CD14-positive monocyte (primary cell): ENCODE results near the gene PTPN13. TPM values are rescaled to one million over a fixed set of nuclear protein-coding genes. Genes with fewer than 3 reads are reported as not detected.

Experiments
- DNase-seq, 3 donors: peaks; one replicate each; pipeline ENCODE4 v3.0.0-alpha.2; 2011 to 2022
- H2AFZ ChIP-seq: 2 replicates; pipeline ENCODE4 v1.6.0; 2012; ENCODE audit warnings: mild to moderate bottlenecking, low read depth, low read length, inconsistent platforms; ENCODE audit not compliant: insufficient read depth, poor library complexity, severe bottlenecking
- H3K27ac ChIP-seq, 2 donors: 1 replicate in 1 of 2; 2 replicates in 1 of 2; pipeline ENCODE4 v1.5.1; 2012 to 2013; ENCODE audit warnings: low read length in 2 of 2, control low read depth in 1 of 2, inconsistent platforms in 1 of 2, low read depth in 1 of 2, mild to moderate bottlenecking in 1 of 2
- H3K27me3 ChIP-seq, 2 donors: one replicate each; pipeline versions ENCODE4 v1.6.0 to v1.6.1; 2011 to 2013; ENCODE audit warnings: low read length in 2 of 2; ENCODE audit not compliant: control insufficient read depth in 2 of 2, insufficient read depth in 2 of 2
- H3K36me3 ChIP-seq, 2 donors: replicated peaks in 1 of 2; 1 replicate in 1 of 2; 2 replicates in 1 of 2; pipeline versions ENCODE4 v1.5.1 to v1.6.1; 2012 to 2013; ENCODE audit warnings: low read length in 2 of 2, control low read depth in 1 of 2, inconsistent platforms in 1 of 2, mild to moderate bottlenecking in 1 of 2; ENCODE audit not compliant: insufficient read depth in 2 of 2, control insufficient read depth in 1 of 2
- H3K4me1 ChIP-seq, 2 donors: 1 replicate in 1 of 2; 2 replicates in 1 of 2; pipeline versions ENCODE4 v1.5.1 to v1.6.1; 2012 to 2013; ENCODE audit warnings: low read length in 2 of 2, control low read depth in 1 of 2, inconsistent platforms in 1 of 2, mild to moderate bottlenecking in 1 of 2, moderate library complexity in 1 of 2; ENCODE audit not compliant: insufficient read depth in 2 of 2, control insufficient read depth in 1 of 2
- H3K4me2 ChIP-seq: replicated peaks from 2 replicates; pipeline ENCODE3; 2012; ENCODE audit warnings: low read length, moderate library complexity, mild to moderate bottlenecking; ENCODE audit not compliant: poor library complexity, severe bottlenecking; ENCODE audit errors: extremely low read depth
- H3K4me3 ChIP-seq, 3 experiments: fragments of 200-600 bp in 1 of 3; sonication (generic) in 1 of 3; replicated peaks in 1 of 3; 1 replicate in 2 of 3; 2 replicates in 1 of 3; pipeline ENCODE4 v1.5.1; 2011 to 2013; ENCODE audit warnings: low read length in 3 of 3, mild to moderate bottlenecking in 3 of 3, control low read depth in 2 of 3, low read depth in 2 of 3, inconsistent platforms in 1 of 3, moderate library complexity in 1 of 3
- H3K79me2 ChIP-seq: 2 replicates; pipeline ENCODE4 v1.6.0; 2012; ENCODE audit warnings: mild to moderate bottlenecking, control low read depth, inconsistent platforms, low read length, moderate library complexity; ENCODE audit not compliant: insufficient read depth
- H3K9ac ChIP-seq: 2 replicates; pipeline ENCODE4 v1.6.0; 2017; ENCODE audit warnings: low read length, mild to moderate bottlenecking; ENCODE audit not compliant: insufficient read depth, poor library complexity, severe bottlenecking
- H3K9me3 ChIP-seq, 2 donors: replicated peaks in 1 of 2; 1 replicate in 1 of 2; 2 replicates in 1 of 2; pipeline versions ENCODE4 v1.5.1 to v1.6.1; 2012 to 2013; ENCODE audit warnings: low read length in 2 of 2, control low read depth in 1 of 2; ENCODE audit not compliant: control insufficient read depth in 1 of 2, insufficient read depth in 1 of 2
- H4K20me1 ChIP-seq: 2 replicates; pipeline ENCODE4 v1.6.0; 2012; ENCODE audit warnings: mild to moderate bottlenecking, low read length, control low read depth, moderate library complexity; ENCODE audit not compliant: insufficient read depth
- H3K27ac Mint-ChIP-seq, 7 donors: one replicate each; pipeline ENCODE4 v1.8.0; 2020; ENCODE audit warnings: mild to moderate bottlenecking in 7 of 7, mixed read lengths in 7 of 7, moderate library complexity in 6 of 7, inconsistent platforms in 2 of 7
- H3K27me3 Mint-ChIP-seq, 3 donors: one replicate each; pipeline ENCODE4 v1.8.0; 2021 to 2022; ENCODE audit warnings: low read depth in 3 of 3, mild to moderate bottlenecking in 3 of 3, mixed read lengths in 3 of 3, moderate library complexity in 3 of 3, inconsistent platforms in 1 of 3
- H3K36me3 Mint-ChIP-seq, 2 donors: one replicate each; pipeline ENCODE4 v1.8.0; 2020; ENCODE audit warnings: mixed read lengths in 2 of 2, inconsistent platforms in 1 of 2, mild to moderate bottlenecking in 1 of 2
- H3K4me1 Mint-ChIP-seq: one replicate; pipeline ENCODE4 v1.8.0; 2020; ENCODE audit warnings: mild to moderate bottlenecking, mixed read lengths
- H3K4me3 Mint-ChIP-seq, 2 donors: one replicate each; pipeline ENCODE4 v1.8.0; 2020; ENCODE audit warnings: mild to moderate bottlenecking in 2 of 2, mixed read lengths in 2 of 2, moderate library complexity in 1 of 2
- H3K9me3 Mint-ChIP-seq, 7 donors: one replicate each; pipeline ENCODE4 v1.8.0; 2020 to 2022; ENCODE audit warnings: mixed read lengths in 7 of 7, mild to moderate bottlenecking in 6 of 7, moderate library complexity in 6 of 7, inconsistent platforms in 2 of 7
- WGBS: methylation state at CpG from one replicate; pipeline ENCODE4 v1.1.5; 2013; ENCODE audit warnings: missing lambda C conversion rate; ENCODE audit not compliant: insufficient coverage; 5-methylcytosine and 5-hydroxymethylcytosine counted together
- intact Hi-C, 2 donors: fragments of 100-400 bp; cut with micrococcal nuclease; formaldehyde crosslinking; loops; one replicate each; pipeline versions ENCODE4 v1.15.0 to v1.15.1; 2023
- polyA plus RNA-seq, 3 donors: library from polyadenylated mRNA; depleted of rRNA in 1 of 3; unstranded in 2 of 3; stranded (reverse) in 1 of 3; fragments of 300-500 nt in 2 of 3; fragments of >200 nt in 1 of 3; fragmentation: Illumina TruSeq in 2 of 3; gene quantifications; 1 replicate in 2 of 3; 2 replicates in 1 of 3; pipeline ENCODE4 v1.2.3, GENCODE V29; 2012 to 2021
- TF ChIP-seq, protein P1 (sequence below): fragments of 200-600 bp; IDR thresholded peaks from one replicate; pipeline ENCODE4 v1.8.0; 2022; ENCODE audit warnings: antibody characterized with exemption, mild to moderate bottlenecking

Gene PTPN13
- polyA plus RNA-seq, 3 donors: 0.04 to 1.0 (median 0.35) TPM

DNA sequence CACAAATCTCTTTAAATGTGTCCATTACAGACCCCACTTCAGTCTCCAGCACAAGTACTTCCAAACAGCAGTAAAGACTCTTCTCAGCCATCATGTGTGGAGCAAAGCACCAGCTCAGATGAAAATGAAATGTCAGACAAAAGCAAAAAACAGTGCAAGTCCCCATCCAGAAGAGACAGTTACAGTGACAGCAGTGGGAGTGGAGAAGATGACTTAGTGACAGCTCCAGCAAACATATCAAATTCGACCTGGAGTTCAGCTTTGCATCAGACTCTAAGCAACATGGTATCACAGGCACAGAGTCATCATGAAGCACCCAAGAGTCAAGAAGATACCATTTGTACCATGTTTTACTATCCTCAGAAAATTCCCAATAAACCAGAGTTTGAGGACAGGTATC, 177.0 kb downstream of the PTPN13 start:
- Histone ChIP-seq H3K79me2 (no peaks in the 10 kb centered on the region), H3K4me1 (no peaks in the 10 kb centered on the region), H3K4me2 (no peak overlapping the region), H3K27me3 (no peaks in the 10 kb centered on the region), H2AFZ (no peak overlapping the region), H3K36me3 (no peaks in the 10 kb centered on the region), H3K9ac (no peak overlapping the region), H3K27ac (no peak overlapping the region), H3K9me3 (no peaks in the 10 kb centered on the region), H3K4me3 (no peak overlapping the region), H4K20me1 (no peaks in the 10 kb centered on the region)
- intact Hi-C loops: no loop called here
- H3K27me3 Mint-ChIP-seq: no peaks in the 10 kb centered on the region
- no peak overlapping the region for H3K27ac Mint-ChIP-seq
- 86% methylated on average over 1 of the region's 1 CpG for WGBS
- no peaks in the 10 kb centered on the region for H3K9me3 Mint-ChIP-seq
- TF ChIP-seq, protein P1, sequence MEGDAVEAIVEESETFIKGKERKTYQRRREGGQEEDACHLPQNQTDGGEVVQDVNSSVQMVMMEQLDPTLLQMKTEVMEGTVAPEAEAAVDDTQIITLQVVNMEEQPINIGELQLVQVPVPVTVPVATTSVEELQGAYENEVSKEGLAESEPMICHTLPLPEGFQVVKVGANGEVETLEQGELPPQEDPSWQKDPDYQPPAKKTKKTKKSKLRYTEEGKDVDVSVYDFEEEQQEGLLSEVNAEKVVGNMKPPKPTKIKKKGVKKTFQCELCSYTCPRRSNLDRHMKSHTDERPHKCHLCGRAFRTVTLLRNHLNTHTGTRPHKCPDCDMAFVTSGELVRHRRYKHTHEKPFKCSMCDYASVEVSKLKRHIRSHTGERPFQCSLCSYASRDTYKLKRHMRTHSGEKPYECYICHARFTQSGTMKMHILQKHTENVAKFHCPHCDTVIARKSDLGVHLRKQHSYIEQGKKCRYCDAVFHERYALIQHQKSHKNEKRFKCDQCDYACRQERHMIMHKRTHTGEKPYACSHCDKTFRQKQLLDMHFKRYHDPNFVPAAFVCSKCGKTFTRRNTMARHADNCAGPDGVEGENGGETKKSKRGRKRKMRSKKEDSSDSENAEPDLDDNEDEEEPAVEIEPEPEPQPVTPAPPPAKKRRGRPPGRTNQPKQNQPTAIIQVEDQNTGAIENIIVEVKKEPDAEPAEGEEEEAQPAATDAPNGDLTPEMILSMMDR: no peak
- DNase-seq: no peak
- H3K36me3 Mint-ChIP-seq: no peaks in the 10 kb centered on the region
- H3K4me1 Mint-ChIP-seq: no peaks in the 10 kb centered on the region
- no peak overlapping the region for H3K4me3 Mint-ChIP-seq

DNA sequence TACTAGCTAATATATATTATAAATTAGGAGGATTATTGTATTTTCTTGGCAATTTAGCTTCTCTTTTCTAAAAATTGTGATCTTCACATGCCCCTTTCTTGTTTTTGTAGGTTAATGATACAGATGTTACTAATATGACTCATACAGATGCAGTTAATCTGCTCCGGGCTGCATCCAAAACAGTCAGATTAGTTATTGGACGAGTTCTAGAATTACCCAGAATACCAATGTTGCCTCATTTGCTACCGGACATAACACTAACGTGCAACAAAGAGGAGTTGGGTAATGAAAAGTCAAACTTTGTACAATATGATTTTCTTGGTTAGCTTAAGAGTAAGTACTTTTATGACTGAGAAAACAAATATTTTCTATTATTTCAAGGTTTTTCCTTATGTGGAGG, 180.9 kb downstream of the PTPN13 start:
- H3K4me2 ChIP-seq: no peak overlapping the region
- Mint-ChIP-seq H3K36me3 (no peaks in the 10 kb centered on the region), H3K27ac (no peak overlapping the region), H3K9me3 (peaks cover 0 to 3% (median 0%) of the 10 kb centered on the region in 7 donors), H3K4me3 (no peak overlapping the region), H3K4me1 (no peaks in the 10 kb centered on the region), H3K27me3 (no peaks in the 10 kb centered on the region)
- no peak overlapping the region for H3K27ac ChIP-seq
- no CpG with 5 or more reads among the region's 4 CpGs for WGBS
- no peaks in the 10 kb centered on the region for H4K20me1 ChIP-seq
- TF ChIP-seq, protein P1: no peak
- H3K36me3 ChIP-seq: no peaks in the 10 kb centered on the region
- no peaks in the 10 kb centered on the region for H3K79me2 ChIP-seq
- DNase-seq: no peak
- H3K27me3 ChIP-seq: no peaks in the 10 kb centered on the region
- no peaks in the 10 kb centered on the region for H3K9me3 ChIP-seq
- no peaks in the 10 kb centered on the region for H3K4me1 ChIP-seq
- intact Hi-C loops: no loop called here
- H3K9ac ChIP-seq: no peak overlapping the region
- no peak overlapping the region for H3K4me3 ChIP-seq
- no peak overlapping the region for H2AFZ ChIP-seq
